GM23338 (cell line): Measurements from ENCODE around the gene SEC14L1. TPM values are rescaled to one million over a fixed set of nuclear protein-coding genes. Genes with fewer than 3 reads are reported as not detected.

Experiments
- ATAC-seq: fragments of 200-7000 bp; cut with Tn5 transposase; 3 replicates; pipeline ENCODE4 v1.9.1; 2020
- DNase-seq: peaks from one replicate; pipeline ENCODE4 v3.0.0-alpha.2; 2015; ENCODE audit warnings: low spot score
- H2AFZ ChIP-seq: fragments of 200-600 bp; sonication (generic); 2 replicates; pipeline ENCODE4 v1.8.0; 2016; ENCODE audit warnings: antibody characterized with exemption, mild to moderate bottlenecking, moderate library complexity
- H3F3A ChIP-seq: fragments of 200-600 bp; sonication (generic); replicated peaks from 2 replicates; pipeline ENCODE4 v1.8.0; 2017; ENCODE audit warnings: antibody characterized with exemption, mixed run types, low read depth
- H3K27ac ChIP-seq: fragments of 200-600 bp; sonication (generic); 2 replicates; pipeline ENCODE4 v1.6.1; 2016; ENCODE audit warnings: low read depth
- H3K27me3 ChIP-seq: fragments of 200-600 bp; sonication (generic); 2 replicates; pipeline ENCODE4 v1.8.0; 2016; ENCODE audit warnings: mild to moderate bottlenecking, mixed run types, moderate library complexity; ENCODE audit not compliant: insufficient read depth
- H3K36me3 ChIP-seq: fragments of 200-600 bp; sonication (generic); 2 replicates; pipeline ENCODE4 v1.8.0; 2016; ENCODE audit warnings: mild to moderate bottlenecking; ENCODE audit not compliant: insufficient read depth
- H3K4me1 ChIP-seq: fragments of 200-600 bp; sonication (generic); 2 replicates; pipeline ENCODE4 v1.8.0; 2016; ENCODE audit warnings: mild to moderate bottlenecking, moderate library complexity; ENCODE audit not compliant: insufficient read depth
- H3K4me2 ChIP-seq: fragments of 200-600 bp; sonication (generic); 2 replicates; pipeline ENCODE4 v1.7.1; 2017; ENCODE audit warnings: mixed run types
- H3K4me3 ChIP-seq: fragments of 200-600 bp; sonication (generic); 2 replicates; pipeline ENCODE4 v1.6.1; 2016; ENCODE audit warnings: mixed run types
- H3K79me2 ChIP-seq: fragments of 200-600 bp; sonication (generic); replicated peaks from 2 replicates; pipeline ENCODE4 v1.8.0; 2017; ENCODE audit warnings: mild to moderate bottlenecking; ENCODE audit not compliant: insufficient read depth
- H3K9me2 ChIP-seq: fragments of 200-600 bp; sonication (generic); 2 replicates; pipeline ENCODE4 v1.8.0; 2017; ENCODE audit not compliant: insufficient read depth
- H4K20me1 ChIP-seq: fragments of 200-600 bp; sonication (generic); replicated peaks from 2 replicates; pipeline ENCODE4 v1.8.0; 2017; ENCODE audit warnings: mild to moderate bottlenecking; ENCODE audit not compliant: insufficient read depth
- H3K27ac Mint-ChIP-seq: 2 replicates; pipeline ENCODE4 v1.8.0; 2020; ENCODE audit warnings: inconsistent platforms, mild to moderate bottlenecking, moderate library complexity, mixed read lengths
- H3K27me3 Mint-ChIP-seq: 3 replicates; pipeline ENCODE4 v1.8.0; 2022; ENCODE audit warnings: low read depth, mild to moderate bottlenecking, moderate library complexity, mixed read lengths, inconsistent platforms; ENCODE audit not compliant: insufficient read depth, poor library complexity
- H3K36me3 Mint-ChIP-seq: 3 replicates; pipeline ENCODE4 v1.8.0; 2021; ENCODE audit warnings: low read depth, mild to moderate bottlenecking, inconsistent platforms, moderate library complexity, mixed read lengths
- H3K4me1 Mint-ChIP-seq: 3 replicates; pipeline ENCODE4 v1.8.0; 2020; ENCODE audit warnings: mild to moderate bottlenecking, inconsistent platforms, mixed read lengths
- H3K4me3 Mint-ChIP-seq: 3 replicates; pipeline ENCODE4 v1.8.0; 2021; ENCODE audit warnings: moderate library complexity, mild to moderate bottlenecking, inconsistent platforms, mixed read lengths
- H3K9me3 Mint-ChIP-seq: 3 replicates; pipeline ENCODE4 v1.8.0; 2020; ENCODE audit warnings: moderate library complexity, mild to moderate bottlenecking, inconsistent platforms, mixed read lengths
- EZH2 ChIP-seq: fragments of 200-600 bp; sonication (generic); IDR thresholded peaks from one replicate; pipeline ENCODE4 v1.8.0; 2017; ENCODE audit warnings: antibody characterized with exemption, mild to moderate bottlenecking, low read depth; ENCODE audit not compliant: unreplicated experiment
- JUNB ChIP-seq: IDR thresholded peaks from one replicate; pipeline ENCODE4 v1.6.1; 2016; ENCODE audit warnings: antibody characterized with exemption; ENCODE audit not compliant: unreplicated experiment
- STAT1 ChIP-seq: IDR thresholded peaks from one replicate; pipeline ENCODE4 v1.6.1; 2016; ENCODE audit warnings: antibody characterized with exemption; ENCODE audit not compliant: unreplicated experiment
- polyA plus RNA-seq: library from polyadenylated mRNA; unstranded; fragments of >200 nt; fragmentation: Nextera tagmentation; extraction: Ambion mirVana; gene quantifications from 2 replicates; pipeline ENCODE4 v1.2.1, GENCODE V29; 2016
- total RNA-seq: library from RNA; depleted of rRNA; stranded (reverse); fragments of >200 nt; shearing (Covaris generic); gene quantifications from 2 replicates; pipeline ENCODE4 v1.2.3, GENCODE V29; 2014
- TF ChIP-seq, protein P1 (sequence below): IDR thresholded peaks from 2 replicates; pipeline ENCODE4 v1.6.1; 2016; ENCODE audit warnings: antibody characterized with exemption
- TF ChIP-seq, protein P2 (sequence below), 2 experiments: fragments of 200-600 bp in 1 of 2; sonication (generic) in 1 of 2; conservative IDR thresholded peaks; 2 replicates each; pipeline versions ENCODE4 v1.5.1 to v1.6.1; 2016 to 2017; ENCODE audit warnings: antibody characterized with exemption in 2 of 2, low read depth in 2 of 2, mild to moderate bottlenecking in 2 of 2, moderate library complexity in 1 of 2
- TF ChIP-seq, protein P3 (sequence below): fragments of 250-450 bp; sonication (Bioruptor Pico); IDR thresholded peaks from 2 replicates; pipeline ENCODE4 v1.5.0; 2020; ENCODE audit warnings: mild to moderate bottlenecking, moderate library complexity

The SEC14L1 gene
- total and polyA plus RNA-seq, 2 experiments from 2014 or later, result 26.8 to 54.8 TPM

DNA sequence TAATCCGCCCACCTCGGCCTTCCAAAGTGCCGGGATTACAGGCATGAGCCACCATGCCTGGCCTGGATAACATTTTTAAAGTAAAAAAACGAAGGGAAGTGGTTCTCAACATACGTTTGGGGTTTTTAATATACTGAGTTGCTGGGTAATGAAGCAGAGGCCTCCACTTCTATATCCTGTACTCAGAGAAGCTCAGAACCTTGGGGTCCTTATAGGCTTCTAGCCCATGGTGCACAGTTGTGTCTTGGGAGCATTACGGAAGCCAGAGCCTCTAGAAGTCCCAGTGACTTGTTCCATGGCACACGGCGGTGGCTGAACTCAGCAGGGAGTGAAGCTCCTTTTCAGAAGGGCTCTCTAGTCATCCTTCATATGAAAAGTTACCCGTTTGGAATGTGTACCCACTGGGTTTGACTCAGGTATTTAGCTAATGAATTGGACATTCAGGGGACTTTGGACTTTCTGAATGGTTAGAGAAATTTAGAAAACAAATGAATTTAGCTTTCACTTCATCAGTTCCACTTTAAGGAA, 67.0 kb downstream of the SEC14L1 start:
- no peak overlapping the region for H3K4me3 Mint-ChIP-seq
- H3K27ac Mint-ChIP-seq, result no peak overlapping the region
- no peaks in the 10 kb centered on the region for H3K9me2 ChIP-seq
- H3K36me3 Mint-ChIP-seq, result peaks cover 46% of the 10 kb centered on the region
- ATAC-seq (no peak), DNase-seq (no peak)
- H2AFZ ChIP-seq, result no peak overlapping the region
- TF ChIP-seq, protein P1, sequence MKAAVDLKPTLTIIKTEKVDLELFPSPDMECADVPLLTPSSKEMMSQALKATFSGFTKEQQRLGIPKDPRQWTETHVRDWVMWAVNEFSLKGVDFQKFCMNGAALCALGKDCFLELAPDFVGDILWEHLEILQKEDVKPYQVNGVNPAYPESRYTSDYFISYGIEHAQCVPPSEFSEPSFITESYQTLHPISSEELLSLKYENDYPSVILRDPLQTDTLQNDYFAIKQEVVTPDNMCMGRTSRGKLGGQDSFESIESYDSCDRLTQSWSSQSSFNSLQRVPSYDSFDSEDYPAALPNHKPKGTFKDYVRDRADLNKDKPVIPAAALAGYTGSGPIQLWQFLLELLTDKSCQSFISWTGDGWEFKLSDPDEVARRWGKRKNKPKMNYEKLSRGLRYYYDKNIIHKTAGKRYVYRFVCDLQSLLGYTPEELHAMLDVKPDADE, result no peak
- TF ChIP-seq, protein P2, sequence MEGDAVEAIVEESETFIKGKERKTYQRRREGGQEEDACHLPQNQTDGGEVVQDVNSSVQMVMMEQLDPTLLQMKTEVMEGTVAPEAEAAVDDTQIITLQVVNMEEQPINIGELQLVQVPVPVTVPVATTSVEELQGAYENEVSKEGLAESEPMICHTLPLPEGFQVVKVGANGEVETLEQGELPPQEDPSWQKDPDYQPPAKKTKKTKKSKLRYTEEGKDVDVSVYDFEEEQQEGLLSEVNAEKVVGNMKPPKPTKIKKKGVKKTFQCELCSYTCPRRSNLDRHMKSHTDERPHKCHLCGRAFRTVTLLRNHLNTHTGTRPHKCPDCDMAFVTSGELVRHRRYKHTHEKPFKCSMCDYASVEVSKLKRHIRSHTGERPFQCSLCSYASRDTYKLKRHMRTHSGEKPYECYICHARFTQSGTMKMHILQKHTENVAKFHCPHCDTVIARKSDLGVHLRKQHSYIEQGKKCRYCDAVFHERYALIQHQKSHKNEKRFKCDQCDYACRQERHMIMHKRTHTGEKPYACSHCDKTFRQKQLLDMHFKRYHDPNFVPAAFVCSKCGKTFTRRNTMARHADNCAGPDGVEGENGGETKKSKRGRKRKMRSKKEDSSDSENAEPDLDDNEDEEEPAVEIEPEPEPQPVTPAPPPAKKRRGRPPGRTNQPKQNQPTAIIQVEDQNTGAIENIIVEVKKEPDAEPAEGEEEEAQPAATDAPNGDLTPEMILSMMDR (conservative IDR thresholded peaks at IDR 0.05; ENCODE audit: low read depth in 2 of 2), result no peak
- TF ChIP-seq STAT1 (no peak), JUNB (no peak), EZH2 (no peak)
- TF ChIP-seq, protein P3, sequence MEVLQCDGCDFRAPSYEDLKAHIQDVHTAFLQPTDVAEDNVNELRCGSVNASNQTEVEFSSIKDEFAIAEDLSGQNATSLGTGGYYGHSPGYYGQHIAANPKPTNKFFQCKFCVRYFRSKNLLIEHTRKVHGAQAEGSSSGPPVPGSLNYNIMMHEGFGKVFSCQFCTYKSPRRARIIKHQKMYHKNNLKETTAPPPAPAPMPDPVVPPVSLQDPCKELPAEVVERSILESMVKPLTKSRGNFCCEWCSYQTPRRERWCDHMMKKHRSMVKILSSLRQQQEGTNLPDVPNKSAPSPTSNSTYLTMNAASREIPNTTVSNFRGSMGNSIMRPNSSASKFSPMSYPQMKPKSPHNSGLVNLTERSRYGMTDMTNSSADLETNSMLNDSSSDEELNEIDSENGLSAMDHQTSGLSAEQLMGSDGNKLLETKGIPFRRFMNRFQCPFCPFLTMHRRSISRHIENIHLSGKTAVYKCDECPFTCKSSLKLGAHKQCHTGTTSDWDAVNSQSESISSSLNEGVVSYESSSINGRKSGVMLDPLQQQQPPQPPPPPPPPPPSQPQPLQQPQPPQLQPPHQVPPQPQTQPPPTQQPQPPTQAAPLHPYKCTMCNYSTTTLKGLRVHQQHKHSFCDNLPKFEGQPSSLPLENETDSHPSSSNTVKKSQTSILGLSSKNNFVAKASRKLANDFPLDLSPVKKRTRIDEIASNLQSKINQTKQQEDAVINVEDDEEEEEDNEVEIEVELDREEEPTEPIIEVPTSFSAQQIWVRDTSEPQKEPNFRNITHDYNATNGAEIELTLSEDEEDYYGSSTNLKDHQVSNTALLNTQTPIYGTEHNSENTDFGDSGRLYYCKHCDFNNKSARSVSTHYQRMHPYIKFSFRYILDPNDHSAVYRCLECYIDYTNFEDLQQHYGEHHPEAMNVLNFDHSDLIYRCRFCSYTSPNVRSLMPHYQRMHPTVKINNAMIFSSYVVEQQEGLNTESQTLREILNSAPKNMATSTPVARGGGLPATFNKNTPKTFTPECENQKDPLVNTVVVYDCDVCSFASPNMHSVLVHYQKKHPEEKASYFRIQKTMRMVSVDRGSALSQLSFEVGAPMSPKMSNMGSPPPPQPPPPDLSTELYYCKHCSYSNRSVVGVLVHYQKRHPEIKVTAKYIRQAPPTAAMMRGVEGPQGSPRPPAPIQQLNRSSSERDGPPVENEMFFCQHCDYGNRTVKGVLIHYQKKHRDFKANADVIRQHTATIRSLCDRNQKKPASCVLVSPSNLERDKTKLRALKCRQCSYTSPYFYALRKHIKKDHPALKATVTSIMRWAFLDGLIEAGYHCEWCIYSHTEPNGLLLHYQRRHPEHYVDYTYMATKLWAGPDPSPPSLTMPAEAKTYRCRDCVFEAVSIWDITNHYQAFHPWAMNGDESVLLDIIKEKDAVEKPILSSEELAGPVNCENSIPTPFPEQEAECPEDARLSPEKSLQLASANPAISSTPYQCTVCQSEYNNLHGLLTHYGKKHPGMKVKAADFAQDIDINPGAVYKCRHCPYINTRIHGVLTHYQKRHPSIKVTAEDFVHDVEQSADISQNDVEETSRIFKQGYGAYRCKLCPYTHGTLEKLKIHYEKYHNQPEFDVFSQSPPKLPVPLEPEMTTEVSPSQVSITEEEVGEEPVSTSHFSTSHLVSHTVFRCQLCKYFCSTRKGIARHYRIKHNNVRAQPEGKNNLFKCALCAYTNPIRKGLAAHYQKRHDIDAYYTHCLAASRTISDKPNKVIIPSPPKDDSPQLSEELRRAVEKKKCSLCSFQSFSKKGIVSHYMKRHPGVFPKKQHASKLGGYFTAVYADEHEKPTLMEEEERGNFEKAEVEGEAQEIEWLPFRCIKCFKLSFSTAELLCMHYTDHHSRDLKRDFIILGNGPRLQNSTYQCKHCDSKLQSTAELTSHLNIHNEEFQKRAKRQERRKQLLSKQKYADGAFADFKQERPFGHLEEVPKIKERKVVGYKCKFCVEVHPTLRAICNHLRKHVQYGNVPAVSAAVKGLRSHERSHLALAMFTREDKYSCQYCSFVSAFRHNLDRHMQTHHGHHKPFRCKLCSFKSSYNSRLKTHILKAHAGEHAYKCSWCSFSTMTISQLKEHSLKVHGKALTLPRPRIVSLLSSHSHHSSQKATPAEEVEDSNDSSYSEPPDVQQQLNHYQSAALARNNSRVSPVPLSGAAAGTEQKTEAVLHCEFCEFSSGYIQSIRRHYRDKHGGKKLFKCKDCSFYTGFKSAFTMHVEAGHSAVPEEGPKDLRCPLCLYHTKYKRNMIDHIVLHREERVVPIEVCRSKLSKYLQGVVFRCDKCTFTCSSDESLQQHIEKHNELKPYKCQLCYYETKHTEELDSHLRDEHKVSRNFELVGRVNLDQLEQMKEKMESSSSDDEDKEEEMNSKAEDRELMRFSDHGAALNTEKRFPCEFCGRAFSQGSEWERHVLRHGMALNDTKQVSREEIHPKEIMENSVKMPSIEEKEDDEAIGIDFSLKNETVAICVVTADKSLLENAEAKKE, result no peak
- H3K4me3 ChIP-seq, result no peak overlapping the region
- peaks cover 3% of the 10 kb centered on the region; the same call in 2 of the 3 replicates for H3K4me1 Mint-ChIP-seq
- no peaks in the 10 kb centered on the region for H3K79me2 ChIP-seq
- H3K4me1 ChIP-seq, result no peaks in the 10 kb centered on the region
- peaks cover 33% of the 10 kb centered on the region for H3K36me3 ChIP-seq
- H3K9me3 Mint-ChIP-seq, result no peaks in the 10 kb centered on the region
- no peak overlapping the region for H3K27ac ChIP-seq
- no peaks in the 10 kb centered on the region for H3F3A ChIP-seq
- no peaks in the 10 kb centered on the region for H3K27me3 ChIP-seq
- no peaks in the 10 kb centered on the region for H4K20me1 ChIP-seq
- peaks cover 4% of the 10 kb centered on the region for H3K27me3 Mint-ChIP-seq
- H3K4me2 ChIP-seq, result no peak overlapping the region
